GM12878 (cell line): ENCODE results near the gene PGBD4. TPM values are rescaled to one million over a fixed set of nuclear protein-coding genes. Genes with fewer than 3 reads are reported as not detected.

Source experiments
- CEBPZ ChIP-seq: fragments of 150-350 bp; IDR thresholded peaks from 2 replicates; pipeline ENCODE4 v1.6.1; 2016; ENCODE audit warnings: low read depth, low read length
- E4F1 ChIP-seq: fragments of 450-650 bp; IDR thresholded peaks from 2 replicates; pipeline ENCODE4 v1.6.1; 2018; ENCODE audit warnings: borderline replicate concordance, mild to moderate bottlenecking; ENCODE audit not compliant: partially characterized antibody
- FOS ChIP-seq: IDR thresholded peaks from 3 replicates; pipeline ENCODE4 v1.6.1; 2011; ENCODE audit warnings: borderline replicate concordance; ENCODE audit not compliant: insufficient read length; ENCODE audit errors: extremely low read depth
- GATAD2B ChIP-seq: fragments of 450-650 bp; conservative IDR thresholded peaks from 2 replicates; pipeline ENCODE4 v1.6.1; 2017; ENCODE audit warnings: low read depth, mild to moderate bottlenecking, moderate library complexity
- HCFC1 ChIP-seq: fragments of 150-350 bp; IDR thresholded peaks from 2 replicates; pipeline ENCODE4 v1.6.1; 2014; ENCODE audit warnings: low read length
- LARP7 ChIP-seq: fragments of 450-650 bp; IDR thresholded peaks from 2 replicates; pipeline ENCODE4 v1.6.1; 2017; ENCODE audit warnings: mild to moderate bottlenecking
- MTA2 ChIP-seq: fragments of 450-650 bp; IDR thresholded peaks from 2 replicates; pipeline ENCODE4 v1.6.1; 2016; ENCODE audit warnings: low read depth, mild to moderate bottlenecking, moderate library complexity
- MXI1 ChIP-seq: fragments of 150-350 bp; IDR thresholded peaks from 2 replicates; pipeline ENCODE4 v1.6.1; 2011; ENCODE audit warnings: low read depth, mild to moderate bottlenecking, inconsistent platforms, low read length, improper control_type of control experiment
- NFYB ChIP-seq: IDR thresholded peaks from 2 replicates; pipeline ENCODE4 v1.6.1; 2011; ENCODE audit warnings: low read depth, mild to moderate bottlenecking, low read length, improper control_type of control experiment, moderate library complexity; ENCODE audit not compliant: insufficient read depth
- SREBF1 ChIP-seq: IDR thresholded peaks from 2 replicates; pipeline ENCODE4 v1.6.1; 2012; ENCODE audit warnings: mild to moderate bottlenecking, low read length
- SREBF2 ChIP-seq: IDR thresholded peaks from 2 replicates; pipeline ENCODE4 v1.6.1; 2012; ENCODE audit warnings: mild to moderate bottlenecking, low read length
- ZBED1 ChIP-seq: IDR thresholded peaks from 2 replicates; pipeline ENCODE4 v1.6.1; 2016; ENCODE audit warnings: borderline replicate concordance
- polyA plus RNA-seq, 11 experiments: library from polyadenylated mRNA; depleted of rRNA in 4 of 11; unstranded in 6 of 11; stranded (reverse) in 5 of 11; fragments of >200 nt; fragmentation: Nextera tagmentation in 4 of 11; fragmentation: Illumina TruSeq in 1 of 11; extraction: Ambion mirVana in 4 of 11; extraction: Trizol in 1 of 11; gene quantifications; 1 replicate in 1 of 11; 2 replicates in 10 of 11; pipeline versions ENCODE4 v1.2.1 to v1.2.3, GENCODE V29; 2011 to 2016; ENCODE audit warnings: inconsistent platforms in 2 of 11, missing spikeins in 2 of 11, low read depth in 1 of 11
- total RNA-seq, 4 experiments: library from RNA; depleted of rRNA in 3 of 4; stranded (reverse); fragments of >200 nt in 3 of 4; fragmentation: Illumina TruSeq in 1 of 4; extraction: Trizol in 1 of 4; gene quantifications; 2 replicates each; pipeline versions ENCODE4 v1.2.1 to v1.2.3, GENCODE V29; 2013 to 2021
- TF ChIP-seq, protein P1 (sequence below): fragments of 450-650 bp; IDR thresholded peaks from 2 replicates; pipeline ENCODE4 v1.6.1; 2017; ENCODE audit warnings: mild to moderate bottlenecking, moderate library complexity
- TF ChIP-seq, protein P2 (sequence below): fragments of 450-650 bp; formaldehyde crosslinking; IDR thresholded peaks from 2 replicates; pipeline ENCODE4 v1.4.0; 2022; ENCODE audit warnings: mild to moderate bottlenecking, moderate library complexity
- TF ChIP-seq, protein P3 (sequence below): IDR thresholded peaks from 2 replicates; pipeline ENCODE4 v1.6.1; 2011; ENCODE audit warnings: borderline replicate concordance, low read depth, mild to moderate bottlenecking, moderate library complexity, low read length; ENCODE audit not compliant: insufficient read depth, poor library complexity, severe bottlenecking

PGBD4 gene
- total and polyA plus RNA-seq, 10 of the 15 experiments (the other 5 are each of a cell fraction or from before 2014, with no cell fraction given): 1.2 to 5.8 (median 2.8) TPM

DNA sequence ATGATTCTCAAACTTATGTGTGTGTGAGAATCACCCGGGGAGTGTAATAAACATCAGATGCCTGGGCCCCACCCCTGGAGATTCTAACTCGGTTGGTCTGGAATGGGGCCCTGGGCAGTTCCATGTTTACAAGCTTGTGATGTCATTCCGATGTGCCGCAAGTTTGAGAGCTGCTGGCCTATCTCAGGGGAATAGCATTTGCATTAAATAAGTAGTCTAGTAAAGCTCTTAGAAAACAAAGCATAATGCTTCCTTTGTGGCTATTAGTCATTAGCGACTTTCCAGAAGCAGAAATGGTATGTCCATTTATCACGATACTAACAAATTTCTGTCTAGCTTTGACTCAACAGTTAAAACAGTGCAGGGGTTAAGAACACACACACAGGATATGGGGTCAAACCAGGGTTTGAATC, 20.9 kb downstream of the PGBD4 start (continued):
- TF ChIP-seq, protein P1, sequence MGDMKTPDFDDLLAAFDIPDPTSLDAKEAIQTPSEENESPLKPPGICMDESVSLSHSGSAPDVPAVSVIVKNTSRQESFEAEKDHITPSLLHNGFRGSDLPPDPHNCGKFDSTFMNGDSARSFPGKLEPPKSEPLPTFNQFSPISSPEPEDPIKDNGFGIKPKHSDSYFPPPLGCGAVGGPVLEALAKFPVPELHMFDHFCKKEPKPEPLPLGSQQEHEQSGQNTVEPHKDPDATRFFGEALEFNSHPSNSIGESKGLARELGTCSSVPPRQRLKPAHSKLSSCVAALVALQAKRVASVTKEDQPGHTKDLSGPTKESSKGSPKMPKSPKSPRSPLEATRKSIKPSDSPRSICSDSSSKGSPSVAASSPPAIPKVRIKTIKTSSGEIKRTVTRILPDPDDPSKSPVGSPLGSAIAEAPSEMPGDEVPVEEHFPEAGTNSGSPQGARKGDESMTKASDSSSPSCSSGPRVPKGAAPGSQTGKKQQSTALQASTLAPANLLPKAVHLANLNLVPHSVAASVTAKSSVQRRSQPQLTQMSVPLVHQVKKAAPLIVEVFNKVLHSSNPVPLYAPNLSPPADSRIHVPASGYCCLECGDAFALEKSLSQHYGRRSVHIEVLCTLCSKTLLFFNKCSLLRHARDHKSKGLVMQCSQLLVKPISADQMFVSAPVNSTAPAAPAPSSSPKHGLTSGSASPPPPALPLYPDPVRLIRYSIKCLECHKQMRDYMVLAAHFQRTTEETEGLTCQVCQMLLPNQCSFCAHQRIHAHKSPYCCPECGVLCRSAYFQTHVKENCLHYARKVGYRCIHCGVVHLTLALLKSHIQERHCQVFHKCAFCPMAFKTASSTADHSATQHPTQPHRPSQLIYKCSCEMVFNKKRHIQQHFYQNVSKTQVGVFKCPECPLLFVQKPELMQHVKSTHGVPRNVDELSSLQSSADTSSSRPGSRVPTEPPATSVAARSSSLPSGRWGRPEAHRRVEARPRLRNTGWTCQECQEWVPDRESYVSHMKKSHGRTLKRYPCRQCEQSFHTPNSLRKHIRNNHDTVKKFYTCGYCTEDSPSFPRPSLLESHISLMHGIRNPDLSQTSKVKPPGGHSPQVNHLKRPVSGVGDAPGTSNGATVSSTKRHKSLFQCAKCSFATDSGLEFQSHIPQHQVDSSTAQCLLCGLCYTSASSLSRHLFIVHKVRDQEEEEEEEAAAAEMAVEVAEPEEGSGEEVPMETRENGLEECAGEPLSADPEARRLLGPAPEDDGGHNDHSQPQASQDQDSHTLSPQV: no peak
- TF ChIP-seq MXI1 (no peak), HCFC1 (no peak), MTA2 (peak; percentile 90), FOS (no peak), CEBPZ (no peak), LARP7 (no peak), E4F1 (no peak), NFYB (no peak), ZBED1 (peak; percentile 96; the same call in 1 of the 2 replicates), SREBF2 (no peak), GATAD2B (no peak), SREBF1 (no peak)
- TF ChIP-seq, protein P2, sequence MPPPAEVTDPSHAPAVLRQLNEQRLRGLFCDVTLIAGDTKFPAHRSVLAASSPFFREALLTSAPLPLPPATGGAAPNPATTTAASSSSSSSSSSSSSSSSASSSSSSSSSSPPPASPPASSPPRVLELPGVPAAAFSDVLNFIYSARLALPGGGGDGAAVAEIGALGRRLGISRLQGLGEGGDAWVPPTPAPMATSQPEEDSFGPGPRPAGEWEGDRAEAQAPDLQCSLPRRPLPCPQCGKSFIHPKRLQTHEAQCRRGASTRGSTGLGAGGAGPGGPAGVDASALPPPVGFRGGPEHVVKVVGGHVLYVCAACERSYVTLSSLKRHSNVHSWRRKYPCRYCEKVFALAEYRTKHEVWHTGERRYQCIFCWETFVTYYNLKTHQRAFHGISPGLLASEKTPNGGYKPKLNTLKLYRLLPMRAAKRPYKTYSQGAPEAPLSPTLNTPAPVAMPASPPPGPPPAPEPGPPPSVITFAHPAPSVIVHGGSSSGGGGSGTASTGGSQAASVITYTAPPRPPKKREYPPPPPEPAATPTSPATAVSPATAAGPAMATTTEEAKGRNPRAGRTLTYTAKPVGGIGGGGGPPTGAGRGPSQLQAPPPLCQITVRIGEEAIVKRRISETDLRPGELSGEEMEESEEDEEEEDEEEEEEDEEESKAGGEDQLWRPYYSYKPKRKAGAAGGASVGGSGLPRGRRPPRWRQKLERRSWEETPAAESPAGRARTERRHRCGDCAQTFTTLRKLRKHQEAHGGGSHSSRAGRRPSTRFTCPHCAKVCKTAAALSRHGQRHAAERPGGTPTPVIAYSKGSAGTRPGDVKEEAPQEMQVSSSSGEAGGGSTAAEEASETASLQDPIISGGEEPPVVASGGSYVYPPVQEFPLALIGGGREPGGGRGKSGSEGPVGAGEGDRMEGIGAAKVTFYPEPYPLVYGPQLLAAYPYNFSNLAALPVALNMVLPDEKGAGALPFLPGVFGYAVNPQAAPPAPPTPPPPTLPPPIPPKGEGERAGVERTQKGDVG: no peak
- TF ChIP-seq, protein P3, sequence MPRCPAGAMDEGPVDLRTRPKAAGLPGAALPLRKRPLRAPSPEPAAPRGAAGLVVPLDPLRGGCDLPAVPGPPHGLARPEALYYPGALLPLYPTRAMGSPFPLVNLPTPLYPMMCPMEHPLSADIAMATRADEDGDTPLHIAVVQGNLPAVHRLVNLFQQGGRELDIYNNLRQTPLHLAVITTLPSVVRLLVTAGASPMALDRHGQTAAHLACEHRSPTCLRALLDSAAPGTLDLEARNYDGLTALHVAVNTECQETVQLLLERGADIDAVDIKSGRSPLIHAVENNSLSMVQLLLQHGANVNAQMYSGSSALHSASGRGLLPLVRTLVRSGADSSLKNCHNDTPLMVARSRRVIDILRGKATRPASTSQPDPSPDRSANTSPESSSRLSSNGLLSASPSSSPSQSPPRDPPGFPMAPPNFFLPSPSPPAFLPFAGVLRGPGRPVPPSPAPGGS: no peak
